Measurements from ENCODE around the gene ZNF823.

- no peak for TF ChIP-seq CTCF (conservative IDR thresholded peaks at IDR 0.05)
- no peak for TF ChIP-seq EZH2 (IDR thresholded peaks at IDR 0.05; ENCODE audit: low read depth)
These were observed 42.7 kb upstream of the ZNF823 start for GRCh38 chr19:11781295-11782057.
